GM21723 (cell line): Measurements from ENCODE around the gene STXBP1.
"Not testable (repeated sequence)": the region's sequence is repeated elsewhere in the genome, so short reads cannot be mapped to it uniquely, and the experiment has no call there.

Experiments
- ATAC-seq: cut with Tn5 transposase; IDR thresholded peaks from one replicate; pipeline ENCODE4 v1.9.1; 2021; ENCODE audit warnings: mild to moderate bottlenecking, moderate library complexity; ENCODE audit not compliant: unreplicated experiment

STXBP1 gene

GRCh38 chr9:127613583-127613954, 1.5 kb downstream of the STXBP1 start:
- ATAC-seq, result no peak

GRCh38 chr9:127614961-127615360, 2.9 kb downstream of the STXBP1 start:
- ATAC-seq, result no peak

GRCh38 chr9:127621339-127621970, 9.4 kb downstream of the STXBP1 start:
- ATAC-seq, result not testable (repeated sequence)

GRCh38 chr9:127626752-127627493, 14.8 kb downstream of the STXBP1 start:
- no peak for ATAC-seq

GRCh38 chr9:127627494-127627855, 15.4 kb downstream of the STXBP1 start:
- ATAC-seq, result no peak

GRCh38 chr9:127628758-127629467, 16.8 kb downstream of the STXBP1 start:
- no peak for ATAC-seq

GRCh38 chr9:127629468-127630081, 17.5 kb downstream of the STXBP1 start:
- no peak for ATAC-seq

- ATAC-seq, result no peak
Observed at GRCh38 chr9:127633216-127633862, 21.3 kb downstream of the STXBP1 start.

- ATAC-seq, result no peak
Observed at GRCh38 chr9:127634021-127634420, 21.9 kb downstream of the STXBP1 start.

GRCh38 chr9:127634698-127635097, 22.6 kb downstream of the STXBP1 start:
- ATAC-seq, result no peak

GRCh38 chr9:127635201-127635735, 23.2 kb downstream of the STXBP1 start:
- no peak for ATAC-seq

GRCh38 chr9:127637322-127637847, 25.3 kb downstream of the STXBP1 start:
- ATAC-seq, result no peak

- no peak for ATAC-seq
Observed at GRCh38 chr9:127640908-127641545, 28.9 kb downstream of the STXBP1 start.

- no peak for ATAC-seq
Observed at GRCh38 chr9:127642082-127642740, 30.1 kb downstream of the STXBP1 start.

GRCh38 chr9:127644146-127644827, 32.2 kb downstream of the STXBP1 start:
- no peak for ATAC-seq

- no peak for ATAC-seq
Observed at GRCh38 chr9:127644943-127645342, 32.9 kb downstream of the STXBP1 start.

GRCh38 chr9:127647451-127647850, 35.4 kb downstream of the STXBP1 start:
- no peak for ATAC-seq

GRCh38 chr9:127650518-127650917, 38.4 kb downstream of the STXBP1 start:
- no peak for ATAC-seq
